HepG2 (cell line): ENCODE measurements around the gene TEDC2. TPM values are rescaled to one million over a fixed set of nuclear protein-coding genes. Genes with fewer than 3 reads are reported as not detected.

Source experiments
- AGO2 ChIP-seq: fragments of 200-400 bp; formaldehyde crosslinking; optimal IDR thresholded peaks from 2 replicates; pipeline ENCODE3; 2017; ENCODE audit warnings: mild to moderate bottlenecking, low read depth, low read length, moderate library complexity
- CHD4 ChIP-seq: fragments of 200-600 bp; sonication (generic); IDR thresholded peaks from 2 replicates; pipeline ENCODE4 v1.7.0; 2017; ENCODE audit warnings: mild to moderate bottlenecking, low read length, borderline replicate concordance
- HOXA7 ChIP-seq: sonication (generic); formaldehyde crosslinking; IDR thresholded peaks from 2 replicates; pipeline ENCODE4 v1.8.1; 2022; ENCODE audit warnings: mild to moderate bottlenecking, missing genetic modification reagents, moderate library complexity
- KDM1A ChIP-seq: IDR thresholded peaks from 2 replicates; pipeline ENCODE4 v1.6.1; 2016; ENCODE audit warnings: missing compliant biosample characterization
- KLF11 ChIP-seq: IDR thresholded peaks from 2 replicates; pipeline ENCODE4 v1.6.1; 2016; ENCODE audit warnings: missing compliant biosample characterization
- LCORL ChIP-seq, 2 experiments: fragments of 450-650 bp in 1 of 2; sonication (generic) in 1 of 2; formaldehyde crosslinking in 1 of 2; IDR thresholded peaks; 2 replicates each; pipeline versions ENCODE4 v1.5.0 to v1.6.1; 2017 to 2020; ENCODE audit warnings: antibody characterized with exemption in 1 of 2, missing genetic modification reagents in 1 of 2
- MTF2 ChIP-seq: sonication (generic); formaldehyde crosslinking; IDR thresholded peaks from 2 replicates; pipeline ENCODE4 v1.5.0; 2020; ENCODE audit warnings: missing genetic modification reagents, borderline replicate concordance
- MZF1 ChIP-seq: sonication (generic); formaldehyde crosslinking; IDR thresholded peaks from 2 replicates; pipeline ENCODE4 v1.8.1; 2023; ENCODE audit warnings: mild to moderate bottlenecking, missing genetic modification reagents, borderline replicate concordance
- RELA ChIP-seq: sonication (generic); formaldehyde crosslinking; IDR thresholded peaks from 2 replicates; pipeline ENCODE4 v1.4.0; 2020; ENCODE audit warnings: missing genetic modification reagents
- SNAPC2 ChIP-seq: sonication (generic); formaldehyde crosslinking; IDR thresholded peaks from 2 replicates; pipeline ENCODE4 v1.8.1; 2022; ENCODE audit warnings: mild to moderate bottlenecking, missing genetic modification reagents
- SRSF4 ChIP-seq: fragments of 200-400 bp; formaldehyde crosslinking; IDR thresholded peaks from one replicate; pipeline ENCODE4 v1.6.1; 2018; ENCODE audit warnings: mild to moderate bottlenecking, low read depth, low read length, moderate library complexity; ENCODE audit not compliant: poor library complexity, severe bottlenecking
- TOPORS ChIP-seq: sonication (generic); formaldehyde crosslinking; IDR thresholded peaks from 2 replicates; pipeline ENCODE4 v1.8.0; 2023; ENCODE audit warnings: mild to moderate bottlenecking, missing genetic modification reagents
- UBTF ChIP-seq: sonication (generic); formaldehyde crosslinking; IDR thresholded peaks from 2 replicates; pipeline ENCODE4 v1.4.0; 2020; ENCODE audit warnings: mild to moderate bottlenecking, missing genetic modification reagents
- ZC3H13 ChIP-seq: sonication (generic); formaldehyde crosslinking; IDR thresholded peaks from 2 replicates; pipeline ENCODE4 v1.8.1; 2023; ENCODE audit warnings: mild to moderate bottlenecking, missing genetic modification reagents, moderate library complexity
- ZNF142 ChIP-seq: sonication (generic); formaldehyde crosslinking; IDR thresholded peaks from 2 replicates; pipeline ENCODE4 v1.4.0; 2020; ENCODE audit warnings: missing genetic modification reagents
- ZNF44 ChIP-seq: sonication (generic); formaldehyde crosslinking; IDR thresholded peaks from 2 replicates; pipeline ENCODE4 v1.5.1; 2020; ENCODE audit warnings: mild to moderate bottlenecking, missing genetic modification reagents
- ZNF703 ChIP-seq: sonication (generic); formaldehyde crosslinking; IDR thresholded peaks from 2 replicates; pipeline ENCODE4 v1.5.1; 2020; ENCODE audit warnings: missing genetic modification reagents, mild to moderate bottlenecking, moderate library complexity, borderline replicate concordance
- polyA plus RNA-seq, 8 experiments: library from polyadenylated mRNA; depleted of rRNA in 3 of 8; stranded (reverse) in 7 of 8; unstranded in 1 of 8; fragments of >200 nt; fragmentation: Illumina TruSeq in 4 of 8; extraction: Trizol in 4 of 8; gene quantifications; 2 replicates each; pipeline versions ENCODE4 v1.2.1 to v1.2.3, GENCODE V29; 2011 to 2016; ENCODE audit warnings: low read depth in 4 of 8, missing spikeins in 1 of 8, mixed read lengths in 1 of 8; ENCODE audit not compliant: insufficient read depth in 1 of 8
- total RNA-seq, 5 experiments: library from RNA; depleted of rRNA; stranded (reverse); fragments of >200 nt; fragmentation: Illumina TruSeq; extraction: Trizol; gene quantifications; 2 replicates each; pipeline ENCODE4 v1.2.3, GENCODE V29; 2016; ENCODE audit warnings: low read depth in 1 of 5
- TF ChIP-seq, protein P1 (sequence below): sonication (generic); formaldehyde crosslinking; IDR thresholded peaks from 2 replicates; pipeline ENCODE4 v1.9.0; 2021; ENCODE audit warnings: missing genetic modification reagents, borderline replicate concordance

Gene TEDC2
- total and polyA plus RNA-seq, 2 of the 13 experiments (the other 11 are each of a cell fraction or from before 2014, with no cell fraction given), result 6.2 to 24.4 TPM

DNA sequence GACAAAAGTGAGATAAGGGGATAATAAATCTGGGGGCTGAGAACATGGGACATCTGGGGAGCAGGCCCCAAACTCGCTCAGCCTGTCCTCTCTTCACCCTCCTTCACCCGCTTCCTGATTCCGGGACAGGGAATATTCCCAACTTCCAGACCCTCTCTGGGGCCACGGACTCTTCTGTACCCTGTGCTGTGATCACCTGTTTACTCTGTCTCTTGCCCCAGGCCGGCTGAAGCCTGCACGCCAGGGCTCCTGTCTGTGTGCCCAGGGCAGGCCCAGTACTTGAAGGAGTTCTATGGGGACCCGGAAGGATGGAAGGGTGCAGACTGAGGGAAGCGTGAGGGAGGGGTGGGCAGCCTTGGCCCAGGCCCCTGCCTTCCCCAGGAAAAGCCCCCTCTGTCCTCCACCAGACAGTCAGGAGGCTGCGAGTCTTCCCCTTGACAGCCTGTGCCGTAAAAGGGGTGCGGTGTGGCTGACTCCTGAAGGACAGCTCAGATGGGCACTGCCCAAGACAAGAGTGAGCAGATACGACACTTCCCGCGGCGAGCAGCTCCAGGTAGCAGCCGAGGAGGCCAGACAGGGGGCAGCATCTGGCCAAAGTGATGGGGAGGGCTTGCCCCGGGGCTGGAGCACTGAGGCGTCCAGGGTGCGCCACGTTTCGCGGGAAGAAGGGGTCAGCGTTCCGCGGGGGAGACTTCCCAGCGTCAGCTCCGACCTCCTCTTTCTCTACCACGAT lies 31.7 kb upstream of the TEDC2 start (continued):
- TF ChIP-seq AGO2 (peak; percentile 60), UBTF (CRISPR knock-in tag) (0 out of 2 replicates have a peak, but pooled peaks have one; percentile 6), SRSF4 (no peak), ZNF44 (CRISPR knock-in tag) (no peak), LCORL (IDR thresholded peaks at IDR 0.05) (no peak), LCORL (CRISPR knock-in tag; IDR thresholded peaks at IDR 0.05) (no peak), MZF1 (CRISPR knock-in tag) (peak; percentile 50; the same call in 1 of the 2 replicates), ZNF142 (CRISPR knock-in tag) (peak; percentile 14; the same call in 1 of the 2 replicates), TOPORS (0 out of 2 replicates have a peak, but pooled peaks have one; percentile 31), CHD4 (no peak), KDM1A (CRISPR knock-in tag) (no peak), SNAPC2 (CRISPR knock-in tag) (0 out of 2 replicates have a peak, but pooled peaks have one; percentile 5), MTF2 (CRISPR knock-in tag) (no peak), ZNF703 (CRISPR knock-in tag) (no peak; the same call in 1 of the 2 replicates), RELA (CRISPR knock-in tag) (no peak), HOXA7 (no peak), KLF11 (CRISPR knock-in tag) (no peak), ZC3H13 (no peak)
- TF ChIP-seq, protein P1, sequence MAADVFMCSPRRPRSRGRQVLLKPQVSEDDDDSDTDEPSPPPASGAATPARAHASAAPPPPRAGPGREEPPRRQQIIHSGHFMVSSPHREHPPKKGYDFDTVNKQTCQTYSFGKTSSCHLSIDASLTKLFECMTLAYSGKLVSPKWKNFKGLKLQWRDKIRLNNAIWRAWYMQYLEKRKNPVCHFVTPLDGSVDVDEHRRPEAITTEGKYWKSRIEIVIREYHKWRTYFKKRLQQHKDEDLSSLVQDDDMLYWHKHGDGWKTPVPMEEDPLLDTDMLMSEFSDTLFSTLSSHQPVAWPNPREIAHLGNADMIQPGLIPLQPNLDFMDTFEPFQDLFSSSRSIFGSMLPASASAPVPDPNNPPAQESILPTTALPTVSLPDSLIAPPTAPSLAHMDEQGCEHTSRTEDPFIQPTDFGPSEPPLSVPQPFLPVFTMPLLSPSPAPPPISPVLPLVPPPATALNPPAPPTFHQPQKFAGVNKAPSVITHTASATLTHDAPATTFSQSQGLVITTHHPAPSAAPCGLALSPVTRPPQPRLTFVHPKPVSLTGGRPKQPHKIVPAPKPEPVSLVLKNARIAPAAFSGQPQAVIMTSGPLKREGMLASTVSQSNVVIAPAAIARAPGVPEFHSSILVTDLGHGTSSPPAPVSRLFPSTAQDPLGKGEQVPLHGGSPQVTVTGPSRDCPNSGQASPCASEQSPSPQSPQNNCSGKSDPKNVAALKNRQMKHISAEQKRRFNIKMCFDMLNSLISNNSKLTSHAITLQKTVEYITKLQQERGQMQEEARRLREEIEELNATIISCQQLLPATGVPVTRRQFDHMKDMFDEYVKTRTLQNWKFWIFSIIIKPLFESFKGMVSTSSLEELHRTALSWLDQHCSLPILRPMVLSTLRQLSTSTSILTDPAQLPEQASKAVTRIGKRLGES (CRISPR knock-in tag), result no peak
